ENCODE results near the gene ADGRV1.

Gene ADGRV1

DNA sequence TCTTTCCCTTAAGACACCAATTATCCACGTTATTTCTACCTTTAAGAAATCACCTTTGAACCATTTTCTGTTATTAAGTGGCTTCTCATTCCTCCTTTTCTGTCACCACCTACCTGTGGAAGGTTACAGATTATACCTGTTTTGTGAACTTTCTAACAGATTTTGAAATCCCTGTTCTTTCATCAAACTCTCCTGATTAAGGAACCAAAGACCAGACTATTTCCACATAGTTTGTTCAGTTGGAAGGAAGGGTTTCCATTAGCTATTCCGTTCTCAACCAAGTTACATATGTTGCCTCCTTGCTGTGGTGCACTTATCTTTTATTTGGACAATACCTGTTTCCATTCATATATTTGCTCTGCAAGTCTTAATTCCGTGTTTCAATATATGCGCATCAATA is 343.6 kb downstream of the ADGRV1 start:
- Histone ChIP-seq H3K9me2 (replicated peaks; ENCODE audit: control insufficient read depth, low read length) (no peaks in the 10 kb centered on the region), H3K27ac (ENCODE audit: low read depth, low read length) (no peak overlapping the region), H3K79me2 (ENCODE audit: control insufficient read depth, low read length) (no peaks in the 10 kb centered on the region), H3K4me3 (ENCODE audit: low read length) (no peak overlapping the region), H3F3A (ENCODE audit: control insufficient read depth, insufficient read depth) (no peaks in the 10 kb centered on the region), H3K36me3 (ENCODE audit: control insufficient read depth, low read length) (no peaks in the 10 kb centered on the region), H3K4me2 (ENCODE audit: low read length) (no peak overlapping the region), H4K20me1 (ENCODE audit: control insufficient read depth, insufficient read depth, low read depth, low read length) (no peaks in the 10 kb centered on the region), H3K9me3 (ENCODE audit: control insufficient read depth, insufficient read depth, low read length) (no peaks in the 10 kb centered on the region), H3K4me1 (ENCODE audit: control insufficient read depth, low read length) (no peaks in the 10 kb centered on the region), H3K27me3 (ENCODE audit: control insufficient read depth, low read length) (peaks cover 3% of the 10 kb centered on the region; the same call in 1 of the 2 replicates)
- TF ChIP-seq, protein P1, sequence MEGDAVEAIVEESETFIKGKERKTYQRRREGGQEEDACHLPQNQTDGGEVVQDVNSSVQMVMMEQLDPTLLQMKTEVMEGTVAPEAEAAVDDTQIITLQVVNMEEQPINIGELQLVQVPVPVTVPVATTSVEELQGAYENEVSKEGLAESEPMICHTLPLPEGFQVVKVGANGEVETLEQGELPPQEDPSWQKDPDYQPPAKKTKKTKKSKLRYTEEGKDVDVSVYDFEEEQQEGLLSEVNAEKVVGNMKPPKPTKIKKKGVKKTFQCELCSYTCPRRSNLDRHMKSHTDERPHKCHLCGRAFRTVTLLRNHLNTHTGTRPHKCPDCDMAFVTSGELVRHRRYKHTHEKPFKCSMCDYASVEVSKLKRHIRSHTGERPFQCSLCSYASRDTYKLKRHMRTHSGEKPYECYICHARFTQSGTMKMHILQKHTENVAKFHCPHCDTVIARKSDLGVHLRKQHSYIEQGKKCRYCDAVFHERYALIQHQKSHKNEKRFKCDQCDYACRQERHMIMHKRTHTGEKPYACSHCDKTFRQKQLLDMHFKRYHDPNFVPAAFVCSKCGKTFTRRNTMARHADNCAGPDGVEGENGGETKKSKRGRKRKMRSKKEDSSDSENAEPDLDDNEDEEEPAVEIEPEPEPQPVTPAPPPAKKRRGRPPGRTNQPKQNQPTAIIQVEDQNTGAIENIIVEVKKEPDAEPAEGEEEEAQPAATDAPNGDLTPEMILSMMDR (IDR thresholded peaks at IDR 0.05; ENCODE audit: low read depth, low read length, poor library complexity, severe bottlenecking), result no peak
- TF ChIP-seq EZH2phosphoT487 (IDR thresholded peaks at IDR 0.05; ENCODE audit: borderline replicate concordance, low read length), result no peak

DNA sequence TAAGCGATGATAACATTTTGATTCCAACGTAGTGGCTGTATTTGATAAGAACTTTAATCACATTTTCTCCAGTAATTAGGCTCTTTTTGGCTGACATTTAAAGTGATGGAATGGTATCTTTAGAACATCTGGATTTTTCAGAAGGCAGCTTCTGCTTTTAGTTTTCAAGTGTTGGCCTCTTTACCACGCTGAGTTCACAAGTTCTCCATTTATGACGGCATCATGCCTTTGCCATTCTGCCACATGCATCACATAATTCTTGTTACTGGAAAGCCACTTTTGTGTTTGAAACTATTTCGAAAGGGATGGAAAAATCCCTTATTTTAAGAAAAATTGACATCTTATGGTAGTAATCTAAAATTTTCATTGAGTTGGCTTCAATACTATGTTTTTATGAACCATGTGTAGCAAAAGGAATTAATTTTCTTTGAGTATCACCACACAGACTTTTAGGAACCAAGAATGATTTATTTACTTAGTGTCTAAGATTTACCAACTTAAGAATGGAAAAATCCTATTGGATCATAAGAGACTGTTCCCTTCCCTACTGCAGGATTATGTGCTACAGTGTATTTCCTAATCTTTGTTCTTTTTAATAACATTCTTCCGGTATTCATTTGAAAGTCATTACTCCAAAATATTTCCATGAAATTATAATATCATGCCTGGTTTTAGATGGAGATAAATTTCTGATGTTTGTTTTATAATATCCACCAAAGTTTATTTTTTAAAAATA is 344.2 kb downstream of the ADGRV1 start:
- Histone ChIP-seq H3K4me3 (ENCODE audit: low read length) (no peak overlapping the region), H3F3A (ENCODE audit: control insufficient read depth, insufficient read depth) (no peaks in the 10 kb centered on the region), H3K36me3 (ENCODE audit: control insufficient read depth, low read length) (no peaks in the 10 kb centered on the region), H3K9me2 (replicated peaks; ENCODE audit: control insufficient read depth, low read length) (no peaks in the 10 kb centered on the region), H3K27ac (ENCODE audit: low read depth, low read length) (no peak overlapping the region), H3K4me1 (ENCODE audit: control insufficient read depth, low read length) (no peaks in the 10 kb centered on the region), H4K20me1 (ENCODE audit: control insufficient read depth, insufficient read depth, low read depth, low read length) (no peaks in the 10 kb centered on the region), H3K4me2 (ENCODE audit: low read length) (no peak overlapping the region), H3K9me3 (ENCODE audit: control insufficient read depth, insufficient read depth, low read length) (no peaks in the 10 kb centered on the region), H3K27me3 (ENCODE audit: control insufficient read depth, low read length) (peaks cover 3% of the 10 kb centered on the region; the same call in 1 of the 2 replicates), H3K79me2 (ENCODE audit: control insufficient read depth, low read length) (no peaks in the 10 kb centered on the region)
- no peak for TF ChIP-seq EZH2phosphoT487 (IDR thresholded peaks at IDR 0.05; ENCODE audit: borderline replicate concordance, low read length)
- TF ChIP-seq, protein P1 (IDR thresholded peaks at IDR 0.05; ENCODE audit: low read depth, low read length, poor library complexity, severe bottlenecking), result no peak

DNA sequence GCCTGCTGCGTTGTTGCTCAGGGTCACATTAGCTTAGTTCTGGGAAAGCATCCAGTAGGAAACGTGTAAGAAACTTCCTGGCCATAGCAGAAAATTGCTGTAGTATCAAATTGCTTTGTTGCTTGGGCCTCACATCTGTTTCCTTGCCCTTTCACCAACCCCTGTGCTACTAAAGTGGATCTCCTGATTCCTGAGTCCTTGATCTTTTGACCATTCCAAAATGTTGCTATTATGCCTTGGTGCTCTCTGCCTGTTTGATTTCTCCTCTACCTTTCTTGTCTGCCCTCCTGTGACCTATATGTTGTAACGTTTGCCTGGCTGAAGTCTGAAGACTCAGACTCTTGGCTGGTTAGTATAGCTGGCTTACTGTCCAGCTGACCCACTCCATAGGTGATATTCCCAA is 350.5 kb downstream of the ADGRV1 start:
- Histone ChIP-seq H3K27ac (ENCODE audit: low read depth, low read length) (no peak overlapping the region), H3K27me3 (ENCODE audit: control insufficient read depth, low read length) (no peaks in the 10 kb centered on the region; the same call in 1 of the 2 replicates), H3K9me2 (replicated peaks; ENCODE audit: control insufficient read depth, low read length) (no peaks in the 10 kb centered on the region), H3F3A (ENCODE audit: control insufficient read depth, insufficient read depth) (no peaks in the 10 kb centered on the region), H3K4me3 (ENCODE audit: low read length) (no peak overlapping the region), H3K79me2 (ENCODE audit: control insufficient read depth, low read length) (no peaks in the 10 kb centered on the region), H3K4me1 (ENCODE audit: control insufficient read depth, low read length) (no peaks in the 10 kb centered on the region), H4K20me1 (ENCODE audit: control insufficient read depth, insufficient read depth, low read depth, low read length) (no peaks in the 10 kb centered on the region), H3K9me3 (ENCODE audit: control insufficient read depth, insufficient read depth, low read length) (no peaks in the 10 kb centered on the region), H3K4me2 (ENCODE audit: low read length) (no peak overlapping the region), H3K36me3 (ENCODE audit: control insufficient read depth, low read length) (no peaks in the 10 kb centered on the region)
- TF ChIP-seq EZH2phosphoT487 (IDR thresholded peaks at IDR 0.05; ENCODE audit: borderline replicate concordance, low read length), result no peak
- TF ChIP-seq, protein P1 (IDR thresholded peaks at IDR 0.05; ENCODE audit: low read depth, low read length, poor library complexity, severe bottlenecking), result no peak

Measured in DOHH2 (cell line).